Activated T-cell treated with anti-CD3 and anti-CD28 coated beads for 24 hours (primary cell): ENCODE results near the gene TMEM94.
A peak's percentile ranks its signal among the peaks of the same experiment; 100 is the strongest.
"Not testable (repeated sequence)": the region's sequence is repeated elsewhere in the genome, so short reads cannot be mapped to it uniquely, and the experiment has no call there.

ENCODE experiments used
- DNase-seq: peaks from one replicate; pipeline ENCODE4 v3.0.0-alpha.2; 2020; ENCODE audit warnings: low read depth

Gene TMEM94

GRCh38 chr17:75512926-75513640, 56.6 kb downstream of the TMEM94 start:
- no peak for DNase-seq

- no peak for DNase-seq
Observed at GRCh38 chr17:75513641-75514000, 57.2 kb downstream of the TMEM94 start.

GRCh38 chr17:75514299-75514918, 58.0 kb downstream of the TMEM94 start:
- DNase-seq, result no peak

GRCh38 chr17:75514919-75515495, 58.6 kb downstream of the TMEM94 start:
- DNase-seq, result no peak

DNA sequence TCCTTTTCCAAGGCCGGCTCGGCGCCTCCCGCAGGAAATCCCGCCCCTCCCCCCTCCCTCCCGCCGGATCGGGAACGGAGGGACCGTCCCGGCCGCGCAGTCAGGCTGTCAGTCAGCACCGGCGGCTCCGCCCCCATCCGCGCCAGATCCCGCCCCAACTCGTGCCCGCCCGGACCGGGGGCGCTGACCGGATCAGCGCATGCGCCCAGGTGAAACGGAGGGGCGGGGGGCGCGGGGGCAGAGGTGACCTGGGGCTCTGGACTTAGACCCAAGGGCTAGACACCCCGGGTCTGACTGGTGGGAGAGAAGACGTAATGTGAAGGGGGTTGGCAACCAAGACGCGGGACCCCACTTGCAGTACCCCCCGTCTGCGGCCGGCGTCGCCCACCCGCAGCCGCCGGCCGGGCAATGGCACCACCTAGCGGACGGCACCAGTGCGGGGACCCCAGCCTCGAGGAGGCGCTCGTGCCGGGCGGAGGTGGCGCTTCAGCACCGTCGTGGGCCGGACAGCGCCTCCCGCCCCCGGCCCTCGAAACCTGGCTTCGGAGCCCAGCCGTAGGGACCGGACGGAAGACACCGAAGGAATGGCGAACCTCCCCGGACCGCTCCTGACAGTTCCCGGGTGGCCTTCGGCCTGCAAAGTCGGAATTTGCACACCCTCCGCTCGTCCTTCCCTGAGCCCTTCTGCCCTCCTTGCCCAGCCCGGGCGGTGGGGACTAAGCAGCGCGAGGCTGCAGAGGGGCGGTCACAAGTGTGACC, 59.2 kb downstream of the TMEM94 start, which contains the start of gene CASKIN2:
Gene CASKIN2 (minus strand): TSS at position 42 of the 759 bp plus-strand sequence. CDS start 1,733 bp downstream, outside the sequence.
- peak; percentile 82 for DNase-seq

DNA sequence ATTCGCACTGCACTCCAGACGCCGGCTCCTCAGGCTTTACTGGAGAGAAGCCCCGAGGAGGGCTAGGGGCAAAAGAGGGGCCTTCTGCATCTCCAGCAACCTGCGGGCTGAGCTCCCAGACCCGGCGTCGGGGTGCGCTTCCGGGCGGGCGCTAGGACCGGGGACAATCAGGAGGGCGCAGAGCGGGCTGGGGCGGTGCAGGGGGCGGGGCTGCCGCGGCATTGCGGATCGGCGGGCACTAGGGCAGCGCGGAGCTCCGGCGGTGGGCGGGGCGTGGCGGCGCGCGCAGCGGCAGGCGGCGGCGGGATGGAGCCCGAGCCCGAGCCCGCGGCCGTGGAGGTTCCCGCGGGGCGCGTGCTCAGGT, 59.8 kb downstream of the TMEM94 start, which contains the start of gene TSEN54:
Gene TSEN54 (plus strand): TSS at position 274 of the 364 bp plus-strand sequence. CDS start 33 bp downstream, at position 307.
- DNase-seq, result peak; percentile 92

DNA sequence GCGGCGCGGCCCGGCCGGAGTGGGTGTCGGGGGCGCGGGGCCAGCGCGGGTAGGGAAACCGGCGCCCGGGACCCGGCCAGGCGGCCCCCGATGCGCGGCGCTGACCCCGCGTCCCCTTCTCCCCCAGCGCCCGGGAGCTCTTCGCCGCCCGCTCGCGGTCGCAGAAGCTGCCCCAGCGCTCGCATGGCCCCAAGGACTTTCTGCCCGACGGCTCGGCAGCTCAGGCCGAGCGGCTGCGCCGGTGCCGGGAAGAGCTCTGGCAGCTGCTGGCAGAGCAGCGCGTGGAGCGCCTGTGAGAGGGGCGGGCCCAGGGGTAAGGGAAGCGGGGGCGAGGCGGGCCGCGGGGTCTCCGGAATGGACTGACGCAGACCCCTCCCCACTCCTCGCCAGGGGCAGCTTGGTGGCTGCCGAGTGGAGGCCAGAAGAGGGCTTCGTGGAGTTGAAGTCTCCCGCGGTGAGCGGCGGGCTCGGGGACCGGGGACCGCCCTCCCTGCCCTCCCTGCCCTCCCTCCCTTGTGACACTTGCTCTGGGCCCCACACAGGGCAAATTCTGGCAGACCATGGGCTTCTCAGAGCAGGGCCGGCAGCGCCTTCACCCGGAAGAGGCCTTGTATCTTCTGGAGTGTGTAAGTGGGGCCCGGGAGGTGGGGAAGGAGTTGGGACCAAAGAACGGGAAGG, 60.3 kb downstream of the TMEM94 start:
- DNase-seq, result no peak

- no peak for DNase-seq
Observed at GRCh38 chr17:75517297-75517865, 60.9 kb downstream of the TMEM94 start.

- DNase-seq, result no peak
Observed at GRCh38 chr17:75518201-75518600, 61.8 kb downstream of the TMEM94 start.

DNA sequence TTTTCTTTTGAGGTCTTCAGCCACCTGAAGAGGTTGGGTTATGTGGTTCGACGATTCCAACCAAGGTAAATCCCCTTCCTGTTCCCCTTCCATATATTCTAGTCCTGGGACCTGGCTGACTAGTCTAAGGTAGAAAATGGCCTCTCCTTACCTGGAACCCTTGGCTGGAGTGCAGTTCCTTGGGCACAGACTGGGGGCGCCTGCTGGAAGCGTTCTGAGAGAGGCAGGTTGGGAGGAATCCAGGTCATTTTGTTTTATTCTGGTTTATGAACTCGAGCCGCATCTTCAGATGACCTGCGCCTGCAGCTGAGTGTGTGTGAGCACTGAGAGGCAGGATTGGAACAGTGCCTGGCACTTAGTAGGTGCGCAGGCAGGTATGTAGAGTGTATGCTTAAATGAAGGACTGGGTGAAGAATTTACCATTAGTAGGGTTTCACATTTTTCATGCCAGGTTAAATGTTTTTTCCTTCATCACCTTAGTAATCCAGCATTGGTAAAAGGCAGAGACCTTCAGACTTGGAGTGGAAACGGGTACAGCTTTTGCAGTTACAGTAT, 62.6 kb downstream of the TMEM94 start:
- no peak for DNase-seq

- not testable (repeated sequence) for DNase-seq
Observed at GRCh38 chr17:75520413-75520812, 64.0 kb downstream of the TMEM94 start.

- DNase-seq, result no peak
Observed at GRCh38 chr17:75521290-75521689, 64.9 kb downstream of the TMEM94 start.

GRCh38 chr17:75521951-75522727, 65.7 kb downstream of the TMEM94 start:
- no peak for DNase-seq

DNA sequence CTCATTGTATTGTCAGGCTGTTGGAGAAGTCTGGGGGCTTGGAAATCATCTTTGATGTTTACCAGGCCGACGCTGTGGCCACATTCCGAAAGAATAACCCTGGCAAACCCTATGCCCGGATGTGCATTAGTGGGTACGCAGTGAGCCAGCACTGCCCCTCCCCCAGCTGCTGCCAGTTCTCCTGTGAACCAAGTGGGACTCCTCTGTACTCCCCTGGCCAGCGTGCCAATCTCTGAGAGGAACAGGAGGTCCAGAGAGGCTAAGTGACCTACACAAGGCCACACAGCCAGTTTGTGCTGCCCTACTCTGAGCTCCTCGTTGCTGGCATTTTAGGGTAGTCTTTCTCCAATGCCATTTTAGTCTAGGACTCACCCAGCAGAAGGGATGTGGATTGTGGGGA, 67.2 kb downstream of the TMEM94 start:
- DNase-seq, result no peak

DNA sequence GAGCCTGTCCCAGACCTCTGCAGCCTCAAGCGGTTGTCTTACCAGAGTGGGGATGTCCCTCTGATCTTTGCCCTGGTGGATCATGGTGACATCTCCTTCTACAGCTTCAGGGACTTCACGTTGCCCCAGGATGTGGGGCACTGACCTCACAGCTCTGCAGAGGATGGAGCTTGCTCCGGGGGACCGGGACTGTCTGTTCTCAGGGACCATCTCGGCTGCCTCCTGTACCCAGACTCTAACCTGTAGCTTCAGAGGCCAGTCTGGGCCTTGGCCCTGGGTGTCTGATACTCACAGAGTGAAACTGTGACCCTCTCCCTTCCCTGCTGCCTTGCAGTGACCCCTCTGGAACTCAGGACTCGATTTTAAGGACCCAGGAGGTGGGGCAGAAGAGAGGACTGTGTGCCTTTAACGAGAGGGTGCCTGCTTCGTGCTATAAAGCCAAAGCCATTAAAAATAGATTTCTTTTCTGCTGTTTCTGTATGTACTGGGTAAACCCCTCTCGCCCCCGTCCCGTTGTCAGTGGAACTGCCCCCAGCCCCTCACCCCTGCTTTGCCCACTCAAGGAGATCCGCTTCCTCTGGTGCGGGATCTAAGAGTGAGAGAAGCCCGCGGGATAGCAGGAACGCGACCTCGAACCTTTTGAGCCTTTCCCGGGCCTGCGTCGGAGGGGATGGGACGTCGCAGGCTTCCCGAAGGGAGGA, 68.0 kb downstream of the TMEM94 start:
- no peak for DNase-seq

DNA sequence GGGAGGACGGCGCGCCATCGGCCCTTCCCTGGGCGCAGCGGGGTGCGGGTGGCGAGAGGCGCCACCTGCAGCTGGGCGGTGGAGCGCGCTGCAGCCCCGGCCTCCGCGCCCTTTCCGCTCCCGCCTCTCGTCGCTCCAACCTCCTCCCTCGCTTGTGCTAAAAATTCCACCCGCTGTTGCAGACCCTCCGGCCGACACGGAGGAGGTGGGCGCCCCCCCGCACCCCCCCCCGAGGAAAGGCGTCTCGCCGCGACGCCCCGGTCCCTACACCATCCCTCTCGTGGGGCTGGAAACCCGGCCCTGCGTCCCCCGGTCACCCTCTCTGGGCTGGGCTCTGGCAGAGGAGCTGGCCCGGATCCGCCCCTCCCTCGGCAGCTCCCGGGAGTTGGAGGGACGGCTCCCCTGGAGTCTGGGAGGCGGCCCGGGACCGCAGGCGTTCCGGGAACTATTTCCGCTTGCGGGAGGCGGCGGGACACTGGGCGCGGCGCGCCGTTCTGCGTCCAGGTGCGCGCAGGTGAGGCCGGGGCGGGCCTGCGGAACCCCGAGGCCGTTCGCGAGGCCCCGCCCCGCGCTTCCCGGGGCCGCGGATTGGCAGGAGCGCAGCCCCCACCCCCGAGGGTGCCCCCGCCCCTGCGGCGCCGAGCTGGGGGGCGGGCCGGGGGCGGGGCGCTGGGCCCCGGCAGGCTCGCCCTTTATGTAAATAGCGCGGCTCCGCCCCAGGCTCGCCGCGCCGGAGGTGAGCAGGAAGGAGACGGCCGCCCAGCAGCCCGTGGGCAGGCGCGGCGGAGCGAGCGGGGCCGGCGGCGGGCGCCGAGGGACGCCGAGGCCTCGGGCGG, 68.8 kb downstream of the TMEM94 start, which contains the start of gene LLGL2:
Gene LLGL2 (plus strand): TSS at position 728 of the 836 bp plus-strand sequence. CDS start 17,730 bp downstream, outside the sequence.
- peak; percentile 68 for DNase-seq

- DNase-seq, result no peak
Observed at GRCh38 chr17:75525806-75526554, 69.5 kb downstream of the TMEM94 start.
